A673 (cell line): ENCODE results near the gene MYOZ3.
A peak's percentile ranks its signal among the peaks of the same experiment; 100 is the strongest.

Source experiments
- EZH2 ChIP-seq: fragments of 200-600 bp; sonication (generic); IDR thresholded peaks from 2 replicates; pipeline ENCODE4 v1.6.1; 2017; ENCODE audit warnings: borderline replicate concordance, low read depth, mild to moderate bottlenecking, mixed read lengths, antibody characterized with exemption, low read length; ENCODE audit not compliant: poor library complexity, severe bottlenecking
- TF ChIP-seq, protein P1 (sequence below): fragments of 300-800, 200-600 bp; sonication (generic); conservative IDR thresholded peaks from 2 replicates; pipeline ENCODE4 v1.5.1; 2017; ENCODE audit warnings: low read depth, mild to moderate bottlenecking, antibody characterized with exemption, low read length, moderate library complexity, mixed read lengths

- TF ChIP-seq, protein P1, sequence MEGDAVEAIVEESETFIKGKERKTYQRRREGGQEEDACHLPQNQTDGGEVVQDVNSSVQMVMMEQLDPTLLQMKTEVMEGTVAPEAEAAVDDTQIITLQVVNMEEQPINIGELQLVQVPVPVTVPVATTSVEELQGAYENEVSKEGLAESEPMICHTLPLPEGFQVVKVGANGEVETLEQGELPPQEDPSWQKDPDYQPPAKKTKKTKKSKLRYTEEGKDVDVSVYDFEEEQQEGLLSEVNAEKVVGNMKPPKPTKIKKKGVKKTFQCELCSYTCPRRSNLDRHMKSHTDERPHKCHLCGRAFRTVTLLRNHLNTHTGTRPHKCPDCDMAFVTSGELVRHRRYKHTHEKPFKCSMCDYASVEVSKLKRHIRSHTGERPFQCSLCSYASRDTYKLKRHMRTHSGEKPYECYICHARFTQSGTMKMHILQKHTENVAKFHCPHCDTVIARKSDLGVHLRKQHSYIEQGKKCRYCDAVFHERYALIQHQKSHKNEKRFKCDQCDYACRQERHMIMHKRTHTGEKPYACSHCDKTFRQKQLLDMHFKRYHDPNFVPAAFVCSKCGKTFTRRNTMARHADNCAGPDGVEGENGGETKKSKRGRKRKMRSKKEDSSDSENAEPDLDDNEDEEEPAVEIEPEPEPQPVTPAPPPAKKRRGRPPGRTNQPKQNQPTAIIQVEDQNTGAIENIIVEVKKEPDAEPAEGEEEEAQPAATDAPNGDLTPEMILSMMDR: peak; percentile 33; the same call in 1 of the 2 replicates
- no peak for TF ChIP-seq EZH2
Observed at GRCh38 chr5:150710165-150710564, 49.1 kb downstream of the MYOZ3 start.
